Liver (tissue), 3 donors: Measurements from ENCODE around the gene IL1RAP.

ENCODE experiments used
- GABPA ChIP-seq, 2 donors: IDR thresholded peaks in 1 of 2; conservative IDR thresholded peaks in 1 of 2; 2 replicates each; pipeline ENCODE4 v1.6.1; 2016; ENCODE audit warnings: antibody characterized with exemption in 2 of 2, mild to moderate bottlenecking in 1 of 2, moderate library complexity in 1 of 2
- JUND ChIP-seq, 2 donors: IDR thresholded peaks; 2 replicates each; pipeline ENCODE4 v1.6.1; 2016; ENCODE audit warnings: antibody characterized with exemption in 2 of 2
- MAX ChIP-seq: IDR thresholded peaks from 2 replicates; pipeline ENCODE4 v1.6.1; 2016; ENCODE audit warnings: antibody characterized with exemption
- TAF1 ChIP-seq: conservative IDR thresholded peaks from 2 replicates; pipeline ENCODE4 v1.6.1; 2016; ENCODE audit warnings: antibody characterized with exemption, mild to moderate bottlenecking
- TF ChIP-seq, protein P1 (sequence below): fragments of 150-350 bp; IDR thresholded peaks from 2 replicates; pipeline ENCODE4 v1.5.1; 2017; ENCODE audit warnings: improper control_type of control experiment, low read depth, low read length; ENCODE audit not compliant: missing input control
- TF ChIP-seq, protein P2 (sequence below): IDR thresholded peaks from 2 replicates; pipeline ENCODE4 v1.6.1; 2016; ENCODE audit warnings: antibody characterized with exemption, mild to moderate bottlenecking
- donor health status: healthy.
- donor health status: healthy.

GRCh38 chr3:190597291-190597690 lies 83.4 kb downstream of the IL1RAP start:
- TF ChIP-seq, protein P1, sequence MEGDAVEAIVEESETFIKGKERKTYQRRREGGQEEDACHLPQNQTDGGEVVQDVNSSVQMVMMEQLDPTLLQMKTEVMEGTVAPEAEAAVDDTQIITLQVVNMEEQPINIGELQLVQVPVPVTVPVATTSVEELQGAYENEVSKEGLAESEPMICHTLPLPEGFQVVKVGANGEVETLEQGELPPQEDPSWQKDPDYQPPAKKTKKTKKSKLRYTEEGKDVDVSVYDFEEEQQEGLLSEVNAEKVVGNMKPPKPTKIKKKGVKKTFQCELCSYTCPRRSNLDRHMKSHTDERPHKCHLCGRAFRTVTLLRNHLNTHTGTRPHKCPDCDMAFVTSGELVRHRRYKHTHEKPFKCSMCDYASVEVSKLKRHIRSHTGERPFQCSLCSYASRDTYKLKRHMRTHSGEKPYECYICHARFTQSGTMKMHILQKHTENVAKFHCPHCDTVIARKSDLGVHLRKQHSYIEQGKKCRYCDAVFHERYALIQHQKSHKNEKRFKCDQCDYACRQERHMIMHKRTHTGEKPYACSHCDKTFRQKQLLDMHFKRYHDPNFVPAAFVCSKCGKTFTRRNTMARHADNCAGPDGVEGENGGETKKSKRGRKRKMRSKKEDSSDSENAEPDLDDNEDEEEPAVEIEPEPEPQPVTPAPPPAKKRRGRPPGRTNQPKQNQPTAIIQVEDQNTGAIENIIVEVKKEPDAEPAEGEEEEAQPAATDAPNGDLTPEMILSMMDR, result no peak
- TF ChIP-seq GABPA (IDR thresholded peaks at IDR 0.05 in 1 of 2, conservative IDR thresholded peaks at IDR 0.05 in 1 of 2) (no peak), TAF1 (no peak), JUND (IDR thresholded peaks at IDR 0.05) (no peak), MAX (no peak)
- TF ChIP-seq, protein P2, sequence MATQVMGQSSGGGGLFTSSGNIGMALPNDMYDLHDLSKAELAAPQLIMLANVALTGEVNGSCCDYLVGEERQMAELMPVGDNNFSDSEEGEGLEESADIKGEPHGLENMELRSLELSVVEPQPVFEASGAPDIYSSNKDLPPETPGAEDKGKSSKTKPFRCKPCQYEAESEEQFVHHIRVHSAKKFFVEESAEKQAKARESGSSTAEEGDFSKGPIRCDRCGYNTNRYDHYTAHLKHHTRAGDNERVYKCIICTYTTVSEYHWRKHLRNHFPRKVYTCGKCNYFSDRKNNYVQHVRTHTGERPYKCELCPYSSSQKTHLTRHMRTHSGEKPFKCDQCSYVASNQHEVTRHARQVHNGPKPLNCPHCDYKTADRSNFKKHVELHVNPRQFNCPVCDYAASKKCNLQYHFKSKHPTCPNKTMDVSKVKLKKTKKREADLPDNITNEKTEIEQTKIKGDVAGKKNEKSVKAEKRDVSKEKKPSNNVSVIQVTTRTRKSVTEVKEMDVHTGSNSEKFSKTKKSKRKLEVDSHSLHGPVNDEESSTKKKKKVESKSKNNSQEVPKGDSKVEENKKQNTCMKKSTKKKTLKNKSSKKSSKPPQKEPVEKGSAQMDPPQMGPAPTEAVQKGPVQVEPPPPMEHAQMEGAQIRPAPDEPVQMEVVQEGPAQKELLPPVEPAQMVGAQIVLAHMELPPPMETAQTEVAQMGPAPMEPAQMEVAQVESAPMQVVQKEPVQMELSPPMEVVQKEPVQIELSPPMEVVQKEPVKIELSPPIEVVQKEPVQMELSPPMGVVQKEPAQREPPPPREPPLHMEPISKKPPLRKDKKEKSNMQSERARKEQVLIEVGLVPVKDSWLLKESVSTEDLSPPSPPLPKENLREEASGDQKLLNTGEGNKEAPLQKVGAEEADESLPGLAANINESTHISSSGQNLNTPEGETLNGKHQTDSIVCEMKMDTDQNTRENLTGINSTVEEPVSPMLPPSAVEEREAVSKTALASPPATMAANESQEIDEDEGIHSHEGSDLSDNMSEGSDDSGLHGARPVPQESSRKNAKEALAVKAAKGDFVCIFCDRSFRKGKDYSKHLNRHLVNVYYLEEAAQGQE, result no peak
